SK-N-SH (cell line): ENCODE data around the gene CACNA1A. TPM values are rescaled to one million over a fixed set of nuclear protein-coding genes. Genes with fewer than 3 reads are reported as not detected.

Experiments
- CTCF ChIA-PET: fragments of 300-600, 350-600 bp; formaldehyde crosslinking; extraction: SDS; loops from one replicate; lab custom pipeline; 2021; lab: Yijun Ruan, JAX
- POLR2A ChIA-PET: fragments of 350-600 bp; sonication (Branson Sonifier 250); formaldehyde crosslinking; extraction: SDS; loops from one replicate; lab custom pipeline; 2020; ENCODE audit warnings: antibody characterized with exemption, inconsistent platforms; lab: Yijun Ruan, JAX
- DNase-seq: peaks from one replicate; pipeline ENCODE4 v3.0.0; 2012
- H2AFZ ChIP-seq: fragments of 200-600 bp; sonication (generic); 2 replicates; pipeline ENCODE4 v1.8.1; 2016; ENCODE audit warnings: antibody characterized with exemption, mild to moderate bottlenecking, low read depth
- H3F3A ChIP-seq: fragments of 200-600 bp; sonication (generic); replicated peaks from 2 replicates; pipeline ENCODE3; 2016; ENCODE audit warnings: antibody characterized with exemption, mild to moderate bottlenecking; ENCODE audit not compliant: insufficient read depth
- H3K27ac ChIP-seq, 2 experiments: fragments of 200-500 bp in 1 of 2; fragments of 200-600 bp in 1 of 2; sonication (Bioruptor generic) in 1 of 2; sonication (generic), shearing (Covaris generic) in 1 of 2; 2 replicates each; pipeline versions ENCODE4 v1.5.1 to v1.6.1; 2014 to 2016; ENCODE audit warnings: low read depth in 2 of 2, inconsistent platforms in 1 of 2, low read length in 1 of 2, mild to moderate bottlenecking in 1 of 2, mixed read lengths in 1 of 2
- H3K27me3 ChIP-seq: fragments of 200-600 bp; sonication (generic), shearing (Covaris generic); 2 replicates; pipeline ENCODE4 v1.6.1; 2016; ENCODE audit warnings: mixed run types; ENCODE audit not compliant: insufficient read depth
- H3K36me3 ChIP-seq, 2 experiments: fragments of 200-500 bp in 1 of 2; fragments of 200-600 bp in 1 of 2; sonication (Bioruptor generic) in 1 of 2; sonication (generic) in 1 of 2; replicated peaks in 1 of 2; 2 replicates each; pipeline versions ENCODE3 to v1.5.1; 2014 to 2016; ENCODE audit warnings: low read length in 1 of 2, mild to moderate bottlenecking in 1 of 2; ENCODE audit not compliant: insufficient read depth in 2 of 2, control insufficient read depth in 1 of 2
- H3K4me1 ChIP-seq, 2 experiments: fragments of 200-500 bp in 1 of 2; fragments of 200-600 bp in 1 of 2; sonication (Bioruptor generic) in 1 of 2; sonication (generic), shearing (Covaris generic) in 1 of 2; 2 replicates each; pipeline versions ENCODE4 v1.5.1 to v1.6.1; 2014 to 2016; ENCODE audit warnings: low read depth in 1 of 2, low read length in 1 of 2, mixed run types in 1 of 2; ENCODE audit not compliant: insufficient read depth in 2 of 2, control insufficient read depth in 1 of 2
- H3K4me2 ChIP-seq: fragments of 200-600 bp; sonication (generic), shearing (Covaris generic); 2 replicates; pipeline ENCODE4 v1.6.1; 2017; ENCODE audit warnings: mixed run types
- H3K4me3 ChIP-seq, 2 experiments: fragments of 200-500 bp in 1 of 2; fragments of 200-600 bp in 1 of 2; sonication (Bioruptor generic) in 1 of 2; sonication (generic), shearing (Covaris generic) in 1 of 2; 2 replicates each; pipeline versions ENCODE4 v1.5.1 to v1.8.1; 2014 to 2016; ENCODE audit warnings: low read depth in 2 of 2, inconsistent platforms in 1 of 2, low read length in 1 of 2, mild to moderate bottlenecking in 1 of 2, mixed read lengths in 1 of 2, moderate library complexity in 1 of 2
- H3K79me2 ChIP-seq: fragments of 200-600 bp; sonication (generic); 2 replicates; pipeline ENCODE4 v1.8.1; 2017; ENCODE audit warnings: mild to moderate bottlenecking; ENCODE audit not compliant: insufficient read depth
- H3K9ac ChIP-seq: fragments of 200-600 bp; sonication (generic); 2 replicates; pipeline ENCODE4 v1.6.1; 2017; ENCODE audit warnings: mixed run types
- H3K9me2 ChIP-seq: fragments of 200-600 bp; sonication (generic); 2 replicates; pipeline ENCODE4 v1.6.1; 2017; ENCODE audit warnings: mixed run types
- H3K9me3 ChIP-seq: fragments of 200-600 bp; sonication (generic); 2 replicates; pipeline ENCODE4 v1.6.1; 2017; ENCODE audit warnings: mixed run types, mild to moderate bottlenecking, moderate library complexity
- H4K20me1 ChIP-seq: fragments of 200-600 bp; sonication (generic); 2 replicates; pipeline ENCODE4 v1.6.1; 2017; ENCODE audit warnings: mild to moderate bottlenecking, mixed run types; ENCODE audit not compliant: insufficient read depth
- CHD2 ChIP-seq: fragments of 150-350 bp; IDR thresholded peaks from 2 replicates; pipeline ENCODE4 v1.6.1; 2018; ENCODE audit warnings: low read length; ENCODE audit not compliant: partially characterized antibody
- ELF1 ChIP-seq: IDR thresholded peaks from 2 replicates; pipeline ENCODE4 v1.4.0; 2012
- EP300 ChIP-seq, 2 experiments: IDR thresholded peaks; 2 replicates each; pipeline versions ENCODE4 v1.4.0 to v1.6.1; 2012; ENCODE audit warnings: borderline replicate concordance in 1 of 2, low read depth in 1 of 2, low read length in 1 of 2
- FOSL2 ChIP-seq: IDR thresholded peaks from 2 replicates; pipeline ENCODE4 v1.4.0; 2012; ENCODE audit warnings: low read depth, mild to moderate bottlenecking, moderate library complexity, borderline replicate concordance
- FOXJ3 ChIP-seq: sonication (generic); formaldehyde crosslinking; IDR thresholded peaks from 2 replicates; pipeline ENCODE4 v1.5.1; 2020; ENCODE audit warnings: mild to moderate bottlenecking, missing genetic modification reagents
- FOXM1 ChIP-seq: IDR thresholded peaks from 2 replicates; pipeline ENCODE4 v1.4.0; 2012; ENCODE audit warnings: low read depth, mild to moderate bottlenecking
- GABPA ChIP-seq: IDR thresholded peaks from 2 replicates; pipeline ENCODE4 v1.4.0; 2012; ENCODE audit warnings: low read depth, mild to moderate bottlenecking
- GATA2 ChIP-seq: sonication (generic); formaldehyde crosslinking; IDR thresholded peaks from 2 replicates; pipeline ENCODE4 v1.5.0; 2020; ENCODE audit warnings: mild to moderate bottlenecking, missing genetic modification reagents
- MAX ChIP-seq: IDR thresholded peaks from 2 replicates; pipeline ENCODE4 v1.4.0; 2012; ENCODE audit warnings: low read depth
- MEF2A ChIP-seq: IDR thresholded peaks from 2 replicates; pipeline ENCODE4 v1.4.0; 2012; ENCODE audit warnings: low read depth, borderline replicate concordance
- MXI1 ChIP-seq: IDR thresholded peaks from 2 replicates; pipeline ENCODE4 v1.6.1; 2012; ENCODE audit warnings: mild to moderate bottlenecking, low read depth, low read length, improper control_type of control experiment
- NFIC ChIP-seq: IDR thresholded peaks from 2 replicates; pipeline ENCODE4 v1.4.0; 2012; ENCODE audit warnings: borderline replicate concordance
- NRF1 ChIP-seq: IDR thresholded peaks from 2 replicates; pipeline ENCODE4 v1.6.1; 2012; ENCODE audit warnings: low read depth, mild to moderate bottlenecking, low read length
- POLR2AphosphoS5 ChIP-seq: IDR thresholded peaks from 2 replicates; pipeline ENCODE4 v1.6.1; 2012; ENCODE audit warnings: low read depth, low read length
- RAD21 ChIP-seq: IDR thresholded peaks from 2 replicates; pipeline ENCODE4 v1.6.1; 2012; ENCODE audit warnings: mild to moderate bottlenecking, low read length
- RCOR1 ChIP-seq: fragments of 150-350 bp; IDR thresholded peaks from 2 replicates; pipeline ENCODE4 v1.6.1; 2017; ENCODE audit warnings: antibody characterized with exemption, low read length
- RFX5 ChIP-seq: IDR thresholded peaks from 2 replicates; pipeline ENCODE4 v1.6.1; 2012; ENCODE audit warnings: mild to moderate bottlenecking, improper control_type of control experiment, low read length
- RXRA ChIP-seq: IDR thresholded peaks from 2 replicates; pipeline ENCODE4 v1.4.0; 2012; ENCODE audit warnings: low read depth, mild to moderate bottlenecking, borderline replicate concordance
- SMC3 ChIP-seq: IDR thresholded peaks from 2 replicates; pipeline ENCODE4 v1.6.1; 2012; ENCODE audit warnings: low read depth, low read length, improper control_type of control experiment
- TCF12 ChIP-seq: IDR thresholded peaks from 2 replicates; pipeline ENCODE4 v1.4.0; 2012
- USF1 ChIP-seq: IDR thresholded peaks from 2 replicates; pipeline ENCODE4 v1.4.0; 2012; ENCODE audit warnings: low read depth, borderline replicate concordance
- YY1 ChIP-seq: IDR thresholded peaks from 2 replicates; pipeline ENCODE4 v1.4.0; 2012; ENCODE audit warnings: low read depth, mild to moderate bottlenecking
- WGBS: methylation state at CpG from one replicate; pipeline ENCODE4 v1.1.6; 2017; ENCODE audit warnings: low lambda C conversion rate; 5-methylcytosine and 5-hydroxymethylcytosine counted together
- polyA plus RNA-seq, 3 experiments: library from polyadenylated mRNA; depleted of rRNA; stranded (reverse); fragments of >200 nt; gene quantifications; 2 replicates each; pipeline ENCODE4 v1.2.3, GENCODE V29; 2012

The CACNA1A gene
- polyA plus RNA-seq, 1 of the 3 experiments (the other 2 are of a cell fraction) = 1.3 TPM

GRCh38 chr19:13165162-13165997, 340.9 kb downstream of the CACNA1A start:
- Histone ChIP-seq H3F3A (peaks cover 58% of the 10 kb centered on the region), H3K27me3 (no peaks in the 10 kb centered on the region), H3K9ac (peak overlapping the region; percentile 74)
- 89% methylated on average over 15 of the region's 19 CpGs for WGBS
- POLR2A ChIA-PET = interaction anchor here (1.4 to 5.2 kb wide), 4 partner anchors 10 to 98 kb away, joined by 3 to 73 read pairs (median 24); partner anchors contain the start of genes IER2 and STX10
- TF ChIP-seq USF1 (no peak), NRF1 (no peak), TCF12 (no peak), RXRA (no peak), MAX (no peak), GATA2 (CRISPR knock-in tag) (no peak), YY1 (no peak), CHD2 (no peak)
- TF ChIP-seq, all 33 proteins: peak for 0
- Histone ChIP-seq H3K9me3 (no peaks in the 10 kb centered on the region), H3K4me3 (no peak overlapping the region), H3K9me2 (no peaks in the 10 kb centered on the region), H3K4me2 (peak overlapping the region; percentile 89; the same call in 1 of the 2 replicates), H3K27ac (peak overlapping the region; percentile 97 to 100), H3K79me2 (peaks cover 25% of the 10 kb centered on the region), H2AFZ (0 out of 2 replicates have a peak overlapping the region, but pooled peaks have one; percentile 37), H4K20me1 (no peaks in the 10 kb centered on the region), H3K36me3 (no peaks in the 10 kb centered on the region), H3K4me1 (peaks cover 28 to 45% of the 10 kb centered on the region in 2 experiments; a peak in 3 of 4 replicates)
- CTCF ChIA-PET = interaction anchor here (0.7 to 2.4 kb wide), 4 partner anchors 10 to 209 kb away, joined by 3 to 9 read pairs (median 4); partner anchors contain the start of genes GADD45GIP1, IER2 and STX10
- no peak for DNase-seq

- H3K4me3 ChIP-seq = peak overlapping the region; percentile 32 to 58
- peak; percentile 62 for TF ChIP-seq GABPA
- peak; percentile 95 for TF ChIP-seq ELF1
- TF ChIP-seq NFIC = peak; percentile 37; the same call in 1 of the 2 replicates
- TF ChIP-seq TCF12 = peak; percentile 64; the same call in 1 of the 2 replicates
- peak; percentile 35; the same call in 1 of the 2 replicates for TF ChIP-seq FOXJ3 (CRISPR knock-in tag)
- TF ChIP-seq FOXM1 = 0 out of 2 replicates have a peak, but pooled peaks have one; percentile 20
- TF ChIP-seq MXI1 = peak; percentile 54; the same call in 1 of the 2 replicates
- no peak for TF ChIP-seq RFX5
- no peak; the same call in 1 of the 2 replicates for TF ChIP-seq POLR2AphosphoS5
- peak; percentile 33; the same call in 1 of the 2 replicates for TF ChIP-seq MAX
- TF ChIP-seq RCOR1 = peak; percentile 44; the same call in 1 of the 2 replicates
- TF ChIP-seq MEF2A = no peak
- 0 out of 2 replicates have a peak, but pooled peaks have one; percentile 9 for TF ChIP-seq SMC3
- TF ChIP-seq RXRA = peak; percentile 23; the same call in 1 of the 2 replicates
- TF ChIP-seq FOSL2 = peak; percentile 15; the same call in 1 of the 2 replicates
- peak; percentile 42 to 63; a peak in 2 of 4 replicates for TF ChIP-seq EP300 (IDR thresholded peaks at IDR 0.05; ENCODE audit: borderline replicate concordance in 1 of 2, low read depth in 1 of 2, low read length in 1 of 2)
- 0 out of 2 replicates have a peak, but pooled peaks have one; percentile 10 for TF ChIP-seq RAD21
- no peak for TF ChIP-seq NRF1
These were observed 341.7 kb downstream of the CACNA1A start for GRCh38 chr19:13164343-13165161.

More at GRCh38 chr19:13164343-13165161, 341.7 kb downstream of the CACNA1A start:
- 0 out of 2 replicates have a peak overlapping the region, but pooled peaks have one; percentile 37 for H2AFZ ChIP-seq
- H3K9me2 ChIP-seq = no peaks in the 10 kb centered on the region
- H3F3A ChIP-seq = peaks cover 57% of the 10 kb centered on the region
- no peaks in the 10 kb centered on the region for H3K36me3 ChIP-seq
- H3K9me3 ChIP-seq = no peaks in the 10 kb centered on the region
- peaks cover 28 to 41% of the 10 kb centered on the region in 2 experiments; a peak in 3 of 4 replicates for H3K4me1 ChIP-seq
- H3K4me2 ChIP-seq = peak overlapping the region; percentile 89
- whole genome bisulfite sequencing = 6% methylated on average over 10 of the region's 19 CpGs
- POLR2A ChIA-PET = interaction anchor here (1.2 to 5.2 kb wide), 9 partner anchors 9 to 682 kb away, joined by 3 to 73 read pairs (median 3); partner anchors contain the start of genes IER2 and STX10
- peak; percentile 84 for DNase-seq
- peak overlapping the region; percentile 74 for H3K9ac ChIP-seq
- no peaks in the 10 kb centered on the region for H4K20me1 ChIP-seq
- peak overlapping the region; percentile 97 to 100 for H3K27ac ChIP-seq
- no peaks in the 10 kb centered on the region for H3K27me3 ChIP-seq
- H3K79me2 ChIP-seq = peaks cover 25% of the 10 kb centered on the region
- CTCF ChIA-PET = interaction anchor here (0.7 to 2.4 kb wide), 8 partner anchors 9 to 208 kb away, joined by 3 to 11 read pairs (median 4); partner anchors contain the start of genes GADD45GIP1, IER2 and STX10
